Keratinocyte (primary cell): ENCODE measurements around the gene PYROXD2.
"Not testable (repeated sequence)": the region's sequence is repeated elsewhere in the genome, so short reads cannot be mapped to it uniquely, and the experiment has no call there.

Source experiments
- CTCF ChIP-seq, 3 experiments: IDR thresholded peaks in 1 of 3; conservative IDR thresholded peaks in 1 of 3; optimal IDR thresholded peaks in 1 of 3; 2 replicates in 2 of 3; 3 replicates in 1 of 3; pipeline versions ENCODE3 to v1.5.1; 2011; ENCODE audit warnings: low read length in 3 of 3, mild to moderate bottlenecking in 3 of 3, moderate library complexity in 2 of 3, control low read depth in 1 of 3, inconsistent platforms in 1 of 3; ENCODE audit not compliant: insufficient read depth in 2 of 3; ENCODE audit errors: extremely low read depth in 1 of 3
- EZH2 ChIP-seq: IDR thresholded peaks from one replicate; pipeline ENCODE4 v1.6.1; 2012; ENCODE audit warnings: inconsistent platforms, mild to moderate bottlenecking, low read length, moderate library complexity

- TF ChIP-seq CTCF (optimal IDR thresholded peaks at IDR 0.05 in 1 of 3, IDR thresholded peaks at IDR 0.05 in 1 of 3, conservative IDR thresholded peaks at IDR 0.05 in 1 of 3; ENCODE audit: extremely low read depth in 1 of 3, insufficient read depth in 2 of 3, low read length in 3 of 3); EZH2: not testable (repeated sequence)
Observed at GRCh38 chr10:98341701-98342100, 73.3 kb downstream of the PYROXD2 start.
